HG03432 (cell line): ENCODE results near the gene BMAL2.

Source experiments
- ATAC-seq: cut with Tn5 transposase; IDR thresholded peaks from one replicate; pipeline ENCODE4 v1.9.1; 2021; ENCODE audit warnings: mild to moderate bottlenecking, moderate library complexity; ENCODE audit not compliant: unreplicated experiment

The BMAL2 gene

DNA sequence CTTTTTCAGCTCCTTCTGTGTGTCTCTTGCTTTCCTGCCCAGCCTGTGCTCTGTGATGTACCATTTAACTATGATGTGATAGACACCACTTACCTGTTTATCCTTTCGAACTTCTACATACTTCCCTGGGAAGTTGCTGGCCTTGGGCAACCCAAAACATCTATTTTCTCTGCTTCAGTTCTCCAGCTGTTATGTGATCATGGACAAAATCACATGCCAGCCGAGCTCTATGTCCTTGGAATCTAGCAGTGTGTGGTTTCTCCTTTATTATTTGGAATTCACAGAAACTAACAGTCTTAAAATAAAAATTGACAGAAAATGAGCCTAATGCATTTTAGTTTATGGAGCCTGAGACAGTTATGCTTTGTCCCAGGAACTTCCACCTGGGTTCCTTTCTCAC, 22.9 kb downstream of the BMAL2 start:
- ATAC-seq: no peak

DNA sequence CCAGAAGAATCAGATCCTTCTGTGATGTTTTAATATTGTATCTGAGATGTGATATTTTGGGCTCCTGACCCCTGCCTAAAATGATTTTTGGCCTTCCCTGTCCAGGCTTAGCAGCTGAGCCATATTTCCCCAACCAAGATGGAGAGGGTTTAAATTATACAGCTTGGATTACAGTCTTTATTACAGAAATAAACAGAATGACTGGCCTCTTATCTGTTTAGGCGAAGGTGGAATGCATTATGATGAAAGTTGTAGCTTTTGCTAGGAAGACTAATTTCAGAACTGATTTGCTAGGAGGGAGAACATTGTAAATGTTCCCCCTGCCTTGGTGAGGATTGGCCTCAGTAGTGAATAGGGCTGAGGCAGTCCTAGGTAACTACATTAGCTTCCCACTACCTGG, 23.3 kb downstream of the BMAL2 start:
- no peak for ATAC-seq

DNA sequence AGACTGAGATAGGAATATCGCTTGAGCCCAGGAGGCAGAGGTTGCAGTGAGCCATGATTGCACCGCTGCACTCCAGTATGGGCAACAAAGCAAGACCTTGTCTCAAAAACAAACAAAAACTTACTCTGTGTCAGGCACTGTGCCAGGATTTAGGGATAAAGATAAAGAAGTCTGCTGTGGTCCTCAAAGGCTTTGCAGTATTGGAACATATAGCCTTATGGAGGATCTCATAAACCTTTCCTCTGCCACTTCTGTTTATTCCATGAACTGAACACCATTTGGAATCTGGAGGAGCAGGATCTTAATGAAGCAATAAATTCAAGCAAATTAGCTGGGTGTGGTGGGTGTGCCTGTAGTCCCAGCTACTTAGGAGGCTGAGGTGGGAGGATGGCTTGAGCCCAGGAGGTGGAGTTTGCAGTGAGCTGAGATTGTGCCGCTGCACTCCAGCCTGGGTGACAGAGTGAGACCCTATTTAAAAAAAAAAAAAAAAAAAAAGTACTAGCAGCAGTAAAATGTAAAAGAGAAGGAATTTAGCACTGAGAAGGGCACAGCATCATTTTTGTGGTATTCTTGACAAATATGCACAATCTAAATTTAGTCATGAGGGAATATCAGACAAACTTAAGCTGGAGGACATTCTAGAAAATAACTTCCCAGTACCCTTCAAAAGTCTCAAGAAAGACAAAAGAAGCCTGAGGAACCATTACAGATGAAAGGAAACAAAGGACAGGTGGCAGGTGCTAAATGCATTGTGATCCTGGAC, 27.1 kb downstream of the BMAL2 start:
- ATAC-seq: no peak

DNA sequence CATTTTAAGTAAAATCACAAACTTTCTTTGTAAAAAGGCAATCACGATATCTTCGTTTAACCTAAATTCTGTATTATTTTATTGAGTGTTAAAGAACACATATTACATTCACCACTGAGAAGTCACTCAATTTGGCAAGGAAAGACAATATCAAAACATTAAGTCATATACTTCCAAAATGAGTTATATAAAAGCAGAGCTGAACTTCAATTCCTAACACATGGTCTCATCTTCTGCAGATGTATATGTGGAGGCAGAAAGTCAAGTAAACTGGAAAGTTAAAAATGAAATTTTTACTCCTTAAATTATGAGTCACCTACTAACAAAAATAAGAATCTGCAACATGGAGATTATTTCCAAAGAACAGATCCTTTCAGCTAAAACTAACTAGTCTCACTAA, 28.7 kb downstream of the BMAL2 start:
- no peak for ATAC-seq

DNA sequence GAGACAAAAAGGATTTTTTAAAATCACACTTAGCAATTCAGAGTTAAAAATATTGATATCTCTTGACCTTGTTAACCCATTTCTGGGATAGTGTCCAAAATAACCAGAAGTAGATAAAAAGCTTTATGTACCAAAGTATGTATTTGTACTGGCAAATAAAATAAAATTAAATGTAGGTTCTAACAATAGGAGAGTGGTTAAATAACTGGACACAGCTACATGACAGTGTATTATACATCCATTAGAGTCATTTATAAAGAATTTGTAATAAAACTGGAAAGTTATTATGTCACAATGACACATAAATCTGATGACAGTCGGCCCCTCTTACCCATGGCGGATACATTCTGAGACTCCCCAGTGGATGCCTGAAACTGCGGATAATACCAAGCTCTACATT, 34.0 kb downstream of the BMAL2 start:
- ATAC-seq: no peak

GRCh38 chr12:27367078-27367477, 34.4 kb downstream of the BMAL2 start:
- no peak for ATAC-seq

GRCh38 chr12:27382171-27382795, 49.6 kb downstream of the BMAL2 start:
- ATAC-seq: no peak
